ENCODE data around the gene ANKRD36.
"Not testable (repeated sequence)": the region's sequence is repeated elsewhere in the genome, so short reads cannot be mapped to it uniquely, and the experiment has no call there.

The ANKRD36 gene

GRCh38 chr2:97112320-97113049 is 468 bp upstream of the ANKRD36 start:
- peak; percentile 27 to 40 (median 27) for DNase-seq (ENCODE audit: low read depth in 2 of 3, low spot score in 2 of 3)

- DNase-seq (ENCODE audit: low read depth in 2 of 3, low spot score in 2 of 3): not testable (repeated sequence)
Measured at GRCh38 chr2:97113882-97114255, 916 bp downstream of the ANKRD36 start.

- DNase-seq (ENCODE audit: low read depth in 2 of 3, low spot score in 2 of 3): not testable (repeated sequence)
Measured at GRCh38 chr2:97129090-97129489, 16.1 kb downstream of the ANKRD36 start.

- not testable (repeated sequence) for DNase-seq (ENCODE audit: low read depth in 2 of 3, low spot score in 2 of 3)
Measured at GRCh38 chr2:97144016-97144415, 31.1 kb downstream of the ANKRD36 start.

- DNase-seq (ENCODE audit: low read depth in 2 of 3, low spot score in 2 of 3): not testable (repeated sequence)
Measured at GRCh38 chr2:97166548-97166947, 53.6 kb downstream of the ANKRD36 start.

GRCh38 chr2:97167938-97168337 is 55.0 kb downstream of the ANKRD36 start:
- not testable (repeated sequence) for DNase-seq (ENCODE audit: low read depth in 2 of 3, low spot score in 2 of 3)

GRCh38 chr2:97168583-97168982 is 55.6 kb downstream of the ANKRD36 start:
- not testable (repeated sequence) for DNase-seq (ENCODE audit: low read depth in 2 of 3, low spot score in 2 of 3)

- not testable (repeated sequence) for DNase-seq (ENCODE audit: low read depth in 2 of 3, low spot score in 2 of 3)
Measured at GRCh38 chr2:97180391-97180790, 67.4 kb downstream of the ANKRD36 start.

- DNase-seq (ENCODE audit: low read depth in 2 of 3, low spot score in 2 of 3): not testable (repeated sequence)
Measured at GRCh38 chr2:97195349-97195748, 82.4 kb downstream of the ANKRD36 start.

GRCh38 chr2:97197251-97197650 is 84.3 kb downstream of the ANKRD36 start:
- DNase-seq (ENCODE audit: low read depth in 2 of 3, low spot score in 2 of 3): not testable (repeated sequence)

- not testable (repeated sequence) for DNase-seq (ENCODE audit: low read depth in 2 of 3, low spot score in 2 of 3)
Measured at GRCh38 chr2:97200887-97201286, 87.9 kb downstream of the ANKRD36 start.

GRCh38 chr2:97202643-97203250 is 89.8 kb downstream of the ANKRD36 start:
- DNase-seq (ENCODE audit: low read depth in 2 of 3, low spot score in 2 of 3): not testable (repeated sequence)

GRCh38 chr2:97210325-97210724 is 97.4 kb downstream of the ANKRD36 start:
- no peak for DNase-seq (ENCODE audit: low read depth in 2 of 3, low spot score in 2 of 3)

- DNase-seq (ENCODE audit: low read depth in 2 of 3, low spot score in 2 of 3): not testable (repeated sequence)
Measured at GRCh38 chr2:97215025-97215424, 102.1 kb downstream of the ANKRD36 start.

GRCh38 chr2:97230848-97231585 is 118.1 kb downstream of the ANKRD36 start:
- DNase-seq (ENCODE audit: low read depth in 2 of 3, low spot score in 2 of 3): not testable (repeated sequence)

- DNase-seq (ENCODE audit: low read depth in 2 of 3, low spot score in 2 of 3): not testable (repeated sequence)
Measured at GRCh38 chr2:97232981-97233380, 120.0 kb downstream of the ANKRD36 start.

- not testable (repeated sequence) for DNase-seq (ENCODE audit: low read depth in 2 of 3, low spot score in 2 of 3)
Measured at GRCh38 chr2:97233660-97234295, 120.8 kb downstream of the ANKRD36 start.

- DNase-seq (ENCODE audit: low read depth in 2 of 3, low spot score in 2 of 3): not testable (repeated sequence)
Measured at GRCh38 chr2:97261192-97261591, 148.2 kb downstream of the ANKRD36 start.

GRCh38 chr2:97266449-97266848 is 153.5 kb downstream of the ANKRD36 start:
- DNase-seq (ENCODE audit: low read depth in 2 of 3, low spot score in 2 of 3): not testable (repeated sequence)

- DNase-seq (ENCODE audit: low read depth in 2 of 3, low spot score in 2 of 3): peak in 1 of 3 experiments; percentile 6
Measured at GRCh38 chr2:97267411-97268074, 154.6 kb downstream of the ANKRD36 start.
